ENCODE data around the gene RTKN. TPM values are rescaled to one million over a fixed set of nuclear protein-coding genes. Genes with fewer than 3 reads are reported as not detected.

The RTKN gene
- total RNA-seq: 10 to 100 TPM in 8 of 9 donors, 1 to 10 TPM in 1; 9.7 to 21.2 (median 13.8) TPM
- polyA plus RNA-seq: 10 to 100 TPM in 2 of 3 donors, 1 to 10 TPM in 1; 7.4 to 35.6 (median 17.3) TPM
- long read RNA-seq, donor 1, partial matches to known transcripts: 0 of 1 reads
- long read RNA-seq, donor 1, other reads (novel, unspliced or antisense): 0 of 1 reads
- long read RNA-seq, donor 2, partial matches to known transcripts: 0 of 3 reads
- long read RNA-seq, donor 2, other reads (novel, unspliced or antisense): 0 of 3 reads
- long read RNA-seq, donor 3, partial matches to known transcripts: 0 of 1 reads
- long read RNA-seq, donor 3, other reads (novel, unspliced or antisense): 0 of 1 reads
- long read RNA-seq, donor 4, partial matches to known transcripts: 0 of 4 reads
- long read RNA-seq, donor 4, other reads (novel, unspliced or antisense): 1 of 4 reads
- long read RNA-seq, donor 5, transcript RTKN-201 (12 exons, 2,220 nt): major isoform, 29 of 53 reads
- long read RNA-seq, donor 5, transcript RTKN-203 (13 exons, 2,646 nt): minor isoform, 11 of 53 reads
- long read RNA-seq, donor 5, partial matches to known transcripts: 0 of 53 reads
- long read RNA-seq, donor 5, other reads (novel, unspliced or antisense): 12 of 53 reads
- long read RNA-seq, donor 6, partial matches to known transcripts: 0 of 4 reads
- long read RNA-seq, donor 6, other reads (novel, unspliced or antisense): 1 of 4 reads
- long read RNA-seq, donor 7, partial matches to known transcripts: 0 of 1 reads
- long read RNA-seq, donor 7, other reads (novel, unspliced or antisense): 0 of 1 reads
- long read RNA-seq, donor 8, partial matches to known transcripts: 0 of 5 reads
- long read RNA-seq, donor 8, other reads (novel, unspliced or antisense): 0 of 5 reads
- long read RNA-seq, donor 9, partial matches to known transcripts: 0 of 1 reads
- long read RNA-seq, donor 9, other reads (novel, unspliced or antisense): 0 of 1 reads
- long read RNA-seq, donor 10, partial matches to known transcripts: 0 of 1 reads
- long read RNA-seq, donor 10, other reads (novel, unspliced or antisense): 0 of 1 reads

GRCh38 chr2:74441690-74442482 is at the start of gene RTKN:
RTKN (minus strand) TSS chr2:74441937; CDS start chr2:74441816, 121 bp downstream.
- Histone ChIP-seq H3K27ac (peak within 1 kb of the TSS in 2 of 5 donors; percentile 71 to 74), H3K36me3 (replicated peaks in 1 of 2) (no peaks in the 10 kb centered on the region), H3K9me3 (replicated peaks in 1 of 3) (no peaks in the 10 kb centered on the region), H3K4me3 (peak within 1 kb of the TSS in 2 of 4 donors; percentile 65 to 74), H3K4me1 (replicated peaks in 1 of 2) (peaks cover 13 to 28% of the 10 kb centered on the region in 2 donors), H3K27me3 (peaks cover 11% of the 10 kb centered on the region)
- 14 to 37% (median 27%) methylated on average over 26 to 75 of the region's 75 CpGs for WGBS, 4 donors
- no peak for TF ChIP-seq POLR2A (IDR thresholded peaks at IDR 0.05)
- no peak for TF ChIP-seq CTCF (IDR thresholded peaks at IDR 0.05)
- DNase-seq: no peak
- intact Hi-C loops (cut with DNase I): no loop called here

- no peaks in the 10 kb centered on the region for H3K27me3 ChIP-seq
- no peak for DNase-seq
- no peaks in the 10 kb centered on the region for H3K9me3 ChIP-seq (replicated peaks in 1 of 3)
- intact Hi-C loops (cut with DNase I): loop anchor here in 1 of 2 donors (5.0 kb wide), 1 partner anchor 37 kb away; the partner anchor contains the start of genes AUP1, DQX1 and HTRA2
- TF ChIP-seq CTCF (IDR thresholded peaks at IDR 0.05): no peak
- no peak for TF ChIP-seq POLR2A (IDR thresholded peaks at IDR 0.05)
- H3K4me3 ChIP-seq: no peak overlapping the region
- 82 to 96% (median 94%) methylated on average over 2 to 9 of the region's 9 CpGs for WGBS, 4 donors
- no peak overlapping the region for H3K27ac ChIP-seq
- no peaks in the 10 kb centered on the region for H3K4me1 ChIP-seq (replicated peaks in 1 of 2)
- H3K36me3 ChIP-seq (replicated peaks in 1 of 2): peaks cover 0 to 60% of the 10 kb centered on the region in 2 donors
Observed at GRCh38 chr2:74489906-74490305, 48.2 kb upstream of the RTKN start.

- DNase-seq: no peak
- no peak for TF ChIP-seq POLR2A (IDR thresholded peaks at IDR 0.05)
- TF ChIP-seq CTCF (IDR thresholded peaks at IDR 0.05): no peak
- Histone ChIP-seq H3K4me1 (replicated peaks in 1 of 2) (peaks cover 0 to 5% of the 10 kb centered on the region in 2 donors), H3K27me3 (no peaks in the 10 kb centered on the region), H3K36me3 (replicated peaks in 1 of 2) (peaks cover 0 to 58% of the 10 kb centered on the region in 2 donors), H3K4me3 (no peak overlapping the region), H3K27ac (no peak overlapping the region), H3K9me3 (replicated peaks in 1 of 3) (no peaks in the 10 kb centered on the region)
- intact Hi-C loops (cut with DNase I): loop anchor here in 1 of 2 donors (5.0 kb wide), 1 partner anchor 38 kb away; the partner anchor contains the start of genes AUP1, DQX1 and HTRA2
- WGBS, 4 donors: 84 to 92% (median 88%) methylated on average over 6 to 9 of the region's 9 CpGs
Observed at GRCh38 chr2:74488643-74489481, 47.1 kb upstream of the RTKN start.

All from adrenal gland (tissue), 19 donors.